IPS-15b (cell line): ENCODE results near the gene YIF1A.
"Not testable (repeated sequence)": the region's sequence is repeated elsewhere in the genome, so short reads cannot be mapped to it uniquely, and the experiment has no call there.

Source experiments
- H3K27me3 ChIP-seq: one replicate; pipeline ENCODE4 v1.6.1; 2013; ENCODE audit warnings: low read length; ENCODE audit not compliant: control insufficient read depth, insufficient read depth
- H3K36me3 ChIP-seq: one replicate; pipeline ENCODE4 v1.6.1; 2013; ENCODE audit warnings: low read length; ENCODE audit not compliant: control insufficient read depth, insufficient read depth
- H3K4me1 ChIP-seq: one replicate; pipeline ENCODE4 v1.6.1; 2013; ENCODE audit warnings: mild to moderate bottlenecking, low read length; ENCODE audit not compliant: control insufficient read depth, insufficient read depth
- H3K4me3 ChIP-seq: one replicate; pipeline ENCODE4 v1.5.1; 2013; ENCODE audit warnings: low read depth, low read length
- H3K9ac ChIP-seq: one replicate; pipeline ENCODE4 v1.6.1; 2013; ENCODE audit warnings: low read depth, mild to moderate bottlenecking, low read length
- H3K9me3 ChIP-seq: one replicate; pipeline ENCODE4 v1.6.1; 2013; ENCODE audit warnings: mild to moderate bottlenecking, low read length; ENCODE audit not compliant: control insufficient read depth, insufficient read depth

Gene YIF1A

DNA sequence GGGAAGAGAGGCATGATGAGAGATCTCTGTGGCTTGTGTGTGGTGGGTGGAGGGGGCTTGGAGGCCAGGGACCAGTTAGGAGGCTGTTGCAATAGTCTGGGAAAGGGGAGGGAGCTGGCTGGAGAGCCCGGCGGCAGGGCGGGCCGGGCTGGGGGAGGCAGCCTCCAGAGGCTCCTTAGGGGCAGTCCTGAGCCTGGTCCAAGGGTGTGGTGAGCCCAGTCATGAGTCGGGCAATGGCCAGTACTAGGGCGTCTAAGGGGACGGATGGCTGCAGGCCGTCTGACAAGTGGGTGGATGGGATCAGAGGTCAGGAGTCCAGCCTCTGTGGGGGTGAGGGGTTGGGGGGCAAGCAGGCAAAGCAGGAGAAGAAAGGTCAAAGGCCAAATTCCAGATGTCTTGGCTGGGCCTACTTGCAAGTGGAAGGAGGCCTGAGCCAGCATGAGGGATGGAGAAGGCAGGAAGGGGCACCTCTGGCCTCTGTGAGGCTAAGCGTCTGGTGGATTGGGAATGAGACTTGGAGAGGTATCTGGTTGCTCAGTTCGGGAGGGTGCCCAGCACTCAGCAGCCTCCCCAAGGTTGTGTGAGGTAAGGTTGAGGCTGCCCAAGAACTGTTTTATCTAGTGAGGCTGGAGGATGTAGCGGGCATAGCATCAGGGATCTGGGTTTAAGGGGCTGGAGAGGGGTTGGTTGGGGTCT is 33.9 kb upstream of the YIF1A start:
- H3K4me1 ChIP-seq: peaks cover 9% of the 10 kb centered on the region

DNA sequence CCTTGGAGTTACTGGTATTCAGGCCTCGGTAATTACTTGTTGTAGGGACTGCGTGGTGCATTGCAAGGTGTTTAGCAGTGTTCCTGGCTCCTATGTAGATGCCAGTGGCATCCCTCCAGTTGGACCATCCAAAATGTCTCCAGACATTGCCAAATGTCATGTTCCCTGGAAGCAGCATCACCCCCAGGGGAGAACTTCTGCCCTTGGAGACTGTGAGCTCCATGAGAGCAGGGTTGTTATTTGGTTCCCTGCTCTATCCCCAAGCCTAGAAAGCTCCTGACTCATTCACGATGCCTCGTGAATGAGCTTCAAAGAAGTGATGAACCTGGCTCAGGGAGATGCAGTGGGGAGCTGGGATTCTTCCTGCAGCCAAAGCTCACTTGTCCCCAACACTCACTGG is 32.7 kb upstream of the YIF1A start:
- no peaks in the 10 kb centered on the region for H3K27me3 ChIP-seq
- H3K4me1 ChIP-seq: peaks cover 10% of the 10 kb centered on the region
- no peaks in the 10 kb centered on the region for H3K9me3 ChIP-seq
- H3K9ac ChIP-seq: no peak overlapping the region
- H3K4me3 ChIP-seq: no peak overlapping the region
- no peaks in the 10 kb centered on the region for H3K36me3 ChIP-seq

More for the DNA sequence above, 33.9 kb upstream of the YIF1A start:
- Histone ChIP-seq H3K36me3 (no peaks in the 10 kb centered on the region), H3K4me3 (no peak overlapping the region), H3K9ac (no peak overlapping the region), H3K27me3 (no peaks in the 10 kb centered on the region), H3K9me3 (no peaks in the 10 kb centered on the region)

DNA sequence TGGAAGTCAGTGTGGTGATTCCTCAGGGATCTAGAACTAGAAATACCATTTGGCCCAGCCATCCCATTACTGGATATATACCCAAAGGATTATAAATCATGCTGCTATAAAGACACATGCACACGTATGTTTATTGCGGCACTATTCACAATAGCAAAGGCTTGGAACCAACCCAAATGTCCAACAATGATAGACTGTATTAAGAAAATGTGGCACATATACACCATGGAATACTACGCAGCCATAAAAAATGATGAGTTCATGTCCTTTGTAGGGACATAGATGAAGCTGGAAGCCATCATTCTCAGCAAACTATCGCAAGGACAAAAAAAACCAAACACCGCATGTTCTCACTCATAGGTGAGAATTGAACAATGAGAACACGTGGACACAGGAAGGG is 31.8 kb upstream of the YIF1A start:
- not testable (repeated sequence) for H3K4me3 ChIP-seq, H3K36me3 ChIP-seq, H3K9me3 ChIP-seq, H3K27me3 ChIP-seq, H3K4me1 ChIP-seq, H3K9ac ChIP-seq

DNA sequence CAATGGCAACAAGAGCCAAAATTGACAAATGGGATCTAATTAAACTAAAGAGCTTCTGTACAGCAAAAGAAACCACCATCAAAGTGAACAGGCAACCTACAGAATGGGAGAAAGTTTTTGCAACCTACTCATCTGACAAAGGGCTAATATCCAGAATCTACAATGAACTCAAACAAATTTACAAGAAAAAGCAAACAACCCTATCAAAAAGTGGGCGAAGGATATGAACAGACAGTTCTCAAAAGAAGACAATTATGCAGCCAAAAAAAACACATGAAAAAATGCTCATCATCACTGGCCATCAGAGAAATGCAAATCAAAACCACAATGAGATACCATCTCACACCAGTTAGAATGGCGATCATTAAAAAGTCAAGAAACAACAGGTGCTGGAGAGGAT is 31.3 kb upstream of the YIF1A start:
- H3K9me3 ChIP-seq, H3K36me3 ChIP-seq, H3K4me1 ChIP-seq, H3K9ac ChIP-seq, H3K27me3 ChIP-seq, H3K4me3 ChIP-seq: not testable (repeated sequence)

DNA sequence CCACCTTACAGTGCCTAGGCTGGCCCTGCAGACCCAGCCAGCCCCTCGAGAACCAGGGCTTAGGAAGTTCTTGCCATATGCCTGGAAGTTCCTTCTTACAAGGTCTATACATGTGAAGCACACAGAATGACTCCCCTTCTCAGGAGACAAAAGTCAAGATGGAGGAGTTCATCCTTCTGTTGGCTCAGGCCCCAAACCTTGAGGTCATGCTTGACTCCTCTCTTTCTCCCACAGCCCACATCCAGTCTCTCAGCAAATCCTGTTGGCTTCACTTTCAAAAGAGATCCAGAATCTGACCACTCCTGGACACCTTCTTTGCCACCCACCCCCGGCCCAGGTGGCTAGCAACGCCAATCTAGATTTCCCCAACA is 29.6 kb upstream of the YIF1A start:
- no peak overlapping the region for H3K9ac ChIP-seq
- H3K4me3 ChIP-seq: no peak overlapping the region
- peaks cover 13% of the 10 kb centered on the region for H3K4me1 ChIP-seq
- H3K27me3 ChIP-seq: peaks cover 2% of the 10 kb centered on the region
- H3K9me3 ChIP-seq: no peaks in the 10 kb centered on the region
- H3K36me3 ChIP-seq: no peaks in the 10 kb centered on the region

DNA sequence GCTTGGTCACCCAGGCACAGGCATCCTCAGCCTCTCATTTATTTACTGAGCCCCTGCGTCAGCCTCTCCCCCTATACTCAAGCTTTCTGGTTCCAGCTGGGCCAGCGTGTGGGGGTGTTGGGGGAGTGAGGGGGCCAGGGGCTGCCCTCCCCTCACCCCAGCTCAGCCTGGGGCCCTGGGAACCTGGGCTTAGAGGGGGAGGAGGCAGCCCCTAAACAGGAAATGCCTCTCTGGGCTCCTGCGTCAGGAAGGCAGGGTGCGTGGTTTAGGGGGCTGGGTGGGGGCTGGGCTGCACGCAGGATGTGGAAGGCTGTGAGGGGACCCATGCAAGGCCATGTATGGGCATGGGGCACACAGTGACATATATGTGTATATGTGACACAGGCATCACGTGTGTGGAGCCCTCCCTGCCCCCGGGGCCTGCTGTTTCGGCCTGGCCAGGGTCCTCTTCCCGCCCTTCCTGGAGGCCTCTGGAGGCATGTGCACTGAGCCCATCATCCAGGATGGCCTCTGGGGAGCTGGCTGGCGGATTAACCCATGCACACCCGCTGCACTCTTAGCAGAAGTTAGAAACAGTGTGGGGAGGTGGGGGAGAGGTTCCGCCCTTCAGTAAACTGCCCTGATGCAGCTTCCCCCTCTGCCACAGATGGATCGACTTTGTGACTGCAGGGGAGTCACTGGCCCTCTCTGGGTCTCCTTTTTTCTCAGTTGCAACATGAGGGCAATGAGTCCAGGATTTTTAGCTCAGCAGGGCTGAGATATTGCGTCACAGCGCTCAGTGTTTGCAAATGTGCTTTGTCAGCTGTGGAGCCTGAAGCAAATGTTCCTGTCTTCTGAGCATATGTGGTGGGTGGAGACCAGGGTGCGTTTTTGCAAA is 29.0 kb upstream of the YIF1A start:
- H3K4me3 ChIP-seq: peak overlapping the region; percentile 13
- H3K4me1 ChIP-seq: peaks cover 13% of the 10 kb centered on the region
- no peak overlapping the region for H3K9ac ChIP-seq
- peaks cover 2% of the 10 kb centered on the region for H3K27me3 ChIP-seq
- no peaks in the 10 kb centered on the region for H3K9me3 ChIP-seq
- no peaks in the 10 kb centered on the region for H3K36me3 ChIP-seq

DNA sequence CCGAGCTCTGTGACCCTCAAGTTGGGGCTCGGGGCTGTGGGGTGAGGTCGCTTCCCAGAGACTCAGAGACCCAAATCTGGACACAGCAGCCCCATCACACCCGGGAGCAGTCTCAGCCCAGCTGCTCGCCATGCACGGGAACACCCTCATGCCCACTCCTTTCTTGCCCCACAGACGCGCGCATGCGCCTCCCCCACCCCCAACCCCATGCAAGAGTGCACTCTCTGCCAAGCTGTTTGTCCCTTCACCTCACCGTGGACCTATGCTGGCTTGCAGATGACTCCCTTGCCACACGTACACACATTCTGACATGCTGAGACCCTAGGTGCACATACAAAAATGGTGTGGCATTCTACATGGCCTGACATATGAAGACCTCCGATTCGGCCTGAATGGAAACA is 28.4 kb upstream of the YIF1A start:
- H3K4me3 ChIP-seq: no peak overlapping the region
- H3K27me3 ChIP-seq: peaks cover 2% of the 10 kb centered on the region
- no peaks in the 10 kb centered on the region for H3K36me3 ChIP-seq
- no peak overlapping the region for H3K9ac ChIP-seq
- H3K4me1 ChIP-seq: peaks cover 13% of the 10 kb centered on the region
- H3K9me3 ChIP-seq: no peaks in the 10 kb centered on the region

DNA sequence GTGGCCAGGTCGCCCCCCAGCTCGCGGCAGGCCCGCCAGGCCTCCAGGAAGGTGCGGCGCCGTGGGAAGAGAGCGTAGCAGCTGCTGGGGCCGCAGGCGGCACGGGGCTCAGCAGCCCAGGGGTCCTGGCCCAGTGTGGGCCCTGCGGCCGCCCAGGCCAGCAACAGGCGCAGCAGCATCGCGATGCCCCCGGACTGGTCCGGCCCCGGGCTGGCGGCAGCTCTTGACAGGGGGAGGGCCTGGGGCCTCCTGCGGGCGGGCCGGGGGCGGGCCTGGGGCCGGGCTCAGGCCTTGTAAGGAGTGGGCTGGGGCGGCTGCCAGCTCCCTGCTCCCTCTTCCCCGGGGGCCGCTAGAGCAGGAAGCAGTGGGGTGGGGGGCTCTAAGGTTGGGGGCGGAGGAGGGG is 27.9 kb upstream of the YIF1A start, which contains the start of gene CD248:
Gene CD248 (minus strand): TSS at position 196 of the 403 bp plus-strand sequence. CDS start 17 bp downstream, at position 179.
- Histone ChIP-seq H3K9ac (no peak within 1 kb of the TSS), H3K4me3 (peak within 1 kb of the TSS; percentile 13)

DNA sequence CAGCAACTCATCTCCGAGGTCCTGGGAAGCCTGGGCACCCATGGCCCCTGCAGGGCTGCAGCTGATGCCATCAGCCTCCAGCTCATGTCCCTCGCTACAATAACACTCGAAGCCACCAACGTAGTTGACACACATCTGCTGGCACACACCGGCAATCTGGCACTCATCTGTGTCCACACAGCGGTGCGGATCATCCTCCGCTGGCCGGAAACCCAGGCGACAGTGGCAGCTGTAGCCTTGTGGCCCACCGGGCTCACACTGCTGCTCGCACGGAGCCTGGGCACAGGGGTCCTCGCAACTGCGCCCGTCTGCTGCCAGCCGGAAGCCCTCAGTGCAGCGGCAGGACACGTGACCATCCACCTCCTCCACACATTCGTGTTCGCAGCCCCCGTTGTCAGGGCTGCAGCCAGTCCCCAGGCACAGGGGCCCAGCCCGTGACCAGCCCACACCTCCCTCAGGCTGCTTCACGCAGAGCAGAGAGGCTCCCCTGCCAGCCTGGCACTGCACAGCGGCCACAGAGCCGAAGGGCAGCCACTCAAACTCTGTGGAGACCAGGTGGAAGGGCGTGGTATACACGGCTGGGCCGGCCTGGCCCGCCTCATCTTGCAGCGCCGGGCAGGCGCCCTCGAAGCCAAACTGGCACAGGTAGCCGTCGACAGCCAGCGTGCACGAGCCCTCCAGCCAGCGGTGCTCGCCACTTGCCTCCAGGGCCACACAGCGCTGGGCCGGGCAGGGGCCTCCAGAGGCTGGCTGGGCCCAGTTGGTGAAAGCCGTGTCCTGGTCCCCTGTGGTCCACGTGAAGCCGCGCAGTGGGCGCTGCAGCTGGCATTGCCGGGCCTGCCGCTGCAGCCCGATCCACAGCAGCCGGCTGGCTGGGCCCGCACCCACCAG is 27.2 kb upstream of the YIF1A start:
- Histone ChIP-seq H3K9me3 (no peaks in the 10 kb centered on the region), H3K27me3 (peaks cover 2% of the 10 kb centered on the region), H3K36me3 (no peaks in the 10 kb centered on the region), H3K9ac (no peak overlapping the region), H3K4me1 (peaks cover 15% of the 10 kb centered on the region), H3K4me3 (no peak overlapping the region)

More for the DNA sequence above, 27.9 kb upstream of the YIF1A start, which contains the start of gene CD248:
- no peaks in the 10 kb centered on the region for H3K36me3 ChIP-seq
- H3K9me3 ChIP-seq: no peaks in the 10 kb centered on the region
- H3K27me3 ChIP-seq: peaks cover 2% of the 10 kb centered on the region
- peaks cover 13% of the 10 kb centered on the region for H3K4me1 ChIP-seq

DNA sequence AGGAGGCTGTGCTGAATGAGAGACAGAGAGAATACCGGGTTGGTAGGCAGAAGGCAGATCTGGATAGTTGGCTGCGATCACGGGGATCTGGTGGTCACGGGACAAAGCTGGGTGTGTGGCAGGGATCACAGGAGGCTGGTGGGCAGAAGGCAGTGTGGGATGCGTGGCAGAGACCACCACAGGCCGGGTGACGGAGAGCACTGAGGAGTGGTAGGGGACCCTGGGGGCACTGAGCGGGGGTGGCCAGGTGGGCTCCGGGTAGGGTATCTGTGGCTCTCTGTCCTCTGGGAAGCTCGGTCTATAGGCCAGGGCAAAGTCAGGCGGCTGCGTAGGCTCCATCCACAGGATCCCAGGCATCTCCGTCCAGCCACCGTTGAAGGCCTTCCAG is 26.5 kb upstream of the YIF1A start:
- H3K36me3 ChIP-seq: no peaks in the 10 kb centered on the region
- H3K9me3 ChIP-seq: no peaks in the 10 kb centered on the region
- H3K9ac ChIP-seq: no peak overlapping the region
- peaks cover 17% of the 10 kb centered on the region for H3K4me1 ChIP-seq
- peaks cover 2% of the 10 kb centered on the region for H3K27me3 ChIP-seq
- H3K4me3 ChIP-seq: no peak overlapping the region
